HL-60 (cell line): ENCODE measurements around the gene ETV3L.

Source experiments
- DNase-seq, 2 experiments: peaks; one replicate each; pipeline ENCODE4 v3.0.0-alpha.2; 2010 to 2020; ENCODE audit warnings: low read depth in 1 of 2, low spot score in 1 of 2
- H3K27ac ChIP-seq: fragments of 250-450 bp; sonication (Bioruptor Pico); replicated peaks from 2 replicates; pipeline ENCODE4 v1.5.1; 2020; ENCODE audit warnings: mild to moderate bottlenecking, moderate library complexity
- H3K27me3 ChIP-seq: fragments of 250-450 bp; sonication (Bioruptor Pico); 2 replicates; pipeline ENCODE4 v1.5.1; 2021; ENCODE audit warnings: mild to moderate bottlenecking, moderate library complexity; ENCODE audit not compliant: insufficient read depth, poor library complexity, severe bottlenecking
- H3K4me3 ChIP-seq: replicated peaks from 2 replicates; pipeline ENCODE4 v1.5.1; 2011; ENCODE audit warnings: mild to moderate bottlenecking, control low read depth, low read length; ENCODE audit not compliant: insufficient read depth
- GABPA ChIP-seq: IDR thresholded peaks from 2 replicates; pipeline ENCODE4 v1.6.1; 2012; ENCODE audit warnings: low read depth
- POLR2AphosphoS5 ChIP-seq: IDR thresholded peaks from 2 replicates; pipeline ENCODE4 v1.6.1; 2012; ENCODE audit warnings: low read depth
- SPI1 ChIP-seq: IDR thresholded peaks from 2 replicates; pipeline ENCODE4 v1.6.1; 2012; ENCODE audit warnings: low read depth, mild to moderate bottlenecking, borderline replicate concordance
- TF ChIP-seq, protein P1 (sequence below): IDR thresholded peaks from one replicate; pipeline ENCODE4 v1.5.1; 2011; ENCODE audit warnings: low read length, control low read depth, inconsistent platforms; ENCODE audit not compliant: insufficient read depth
- TF ChIP-seq, protein P2 (sequence below): IDR thresholded peaks from 2 replicates; pipeline ENCODE4 v1.6.1; 2012; ENCODE audit warnings: low read depth; ENCODE audit not compliant: insufficient replicate concordance

ETV3L gene

DNA sequence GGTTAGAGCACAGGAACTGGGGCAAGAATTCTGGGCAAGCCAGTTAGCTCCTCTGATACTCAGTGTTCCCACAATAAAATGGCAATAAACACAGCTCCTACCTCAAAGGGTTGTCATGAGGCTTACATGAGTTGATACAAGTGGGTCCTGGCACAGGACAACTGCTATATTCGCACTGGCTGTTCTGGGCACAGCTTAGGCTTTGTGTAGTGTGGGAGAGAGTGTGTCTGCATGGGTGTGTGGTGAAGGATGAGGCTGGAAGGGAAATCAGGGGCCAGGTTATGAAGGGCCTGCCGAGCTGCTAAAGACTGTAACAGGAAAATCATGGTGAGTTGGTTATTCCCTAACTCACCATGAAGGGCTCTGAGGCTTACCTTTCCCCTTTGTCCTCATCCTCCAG is 19.8 kb upstream of the ETV3L start:
- Histone ChIP-seq H3K27ac (no peak overlapping the region), H3K4me3 (no peak overlapping the region), H3K27me3 (no peaks in the 10 kb centered on the region)
- no peak for DNase-seq
- TF ChIP-seq, protein P1, sequence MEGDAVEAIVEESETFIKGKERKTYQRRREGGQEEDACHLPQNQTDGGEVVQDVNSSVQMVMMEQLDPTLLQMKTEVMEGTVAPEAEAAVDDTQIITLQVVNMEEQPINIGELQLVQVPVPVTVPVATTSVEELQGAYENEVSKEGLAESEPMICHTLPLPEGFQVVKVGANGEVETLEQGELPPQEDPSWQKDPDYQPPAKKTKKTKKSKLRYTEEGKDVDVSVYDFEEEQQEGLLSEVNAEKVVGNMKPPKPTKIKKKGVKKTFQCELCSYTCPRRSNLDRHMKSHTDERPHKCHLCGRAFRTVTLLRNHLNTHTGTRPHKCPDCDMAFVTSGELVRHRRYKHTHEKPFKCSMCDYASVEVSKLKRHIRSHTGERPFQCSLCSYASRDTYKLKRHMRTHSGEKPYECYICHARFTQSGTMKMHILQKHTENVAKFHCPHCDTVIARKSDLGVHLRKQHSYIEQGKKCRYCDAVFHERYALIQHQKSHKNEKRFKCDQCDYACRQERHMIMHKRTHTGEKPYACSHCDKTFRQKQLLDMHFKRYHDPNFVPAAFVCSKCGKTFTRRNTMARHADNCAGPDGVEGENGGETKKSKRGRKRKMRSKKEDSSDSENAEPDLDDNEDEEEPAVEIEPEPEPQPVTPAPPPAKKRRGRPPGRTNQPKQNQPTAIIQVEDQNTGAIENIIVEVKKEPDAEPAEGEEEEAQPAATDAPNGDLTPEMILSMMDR: no peak
- TF ChIP-seq POLR2AphosphoS5 (no peak), SPI1 (no peak)
- TF ChIP-seq, protein P2, sequence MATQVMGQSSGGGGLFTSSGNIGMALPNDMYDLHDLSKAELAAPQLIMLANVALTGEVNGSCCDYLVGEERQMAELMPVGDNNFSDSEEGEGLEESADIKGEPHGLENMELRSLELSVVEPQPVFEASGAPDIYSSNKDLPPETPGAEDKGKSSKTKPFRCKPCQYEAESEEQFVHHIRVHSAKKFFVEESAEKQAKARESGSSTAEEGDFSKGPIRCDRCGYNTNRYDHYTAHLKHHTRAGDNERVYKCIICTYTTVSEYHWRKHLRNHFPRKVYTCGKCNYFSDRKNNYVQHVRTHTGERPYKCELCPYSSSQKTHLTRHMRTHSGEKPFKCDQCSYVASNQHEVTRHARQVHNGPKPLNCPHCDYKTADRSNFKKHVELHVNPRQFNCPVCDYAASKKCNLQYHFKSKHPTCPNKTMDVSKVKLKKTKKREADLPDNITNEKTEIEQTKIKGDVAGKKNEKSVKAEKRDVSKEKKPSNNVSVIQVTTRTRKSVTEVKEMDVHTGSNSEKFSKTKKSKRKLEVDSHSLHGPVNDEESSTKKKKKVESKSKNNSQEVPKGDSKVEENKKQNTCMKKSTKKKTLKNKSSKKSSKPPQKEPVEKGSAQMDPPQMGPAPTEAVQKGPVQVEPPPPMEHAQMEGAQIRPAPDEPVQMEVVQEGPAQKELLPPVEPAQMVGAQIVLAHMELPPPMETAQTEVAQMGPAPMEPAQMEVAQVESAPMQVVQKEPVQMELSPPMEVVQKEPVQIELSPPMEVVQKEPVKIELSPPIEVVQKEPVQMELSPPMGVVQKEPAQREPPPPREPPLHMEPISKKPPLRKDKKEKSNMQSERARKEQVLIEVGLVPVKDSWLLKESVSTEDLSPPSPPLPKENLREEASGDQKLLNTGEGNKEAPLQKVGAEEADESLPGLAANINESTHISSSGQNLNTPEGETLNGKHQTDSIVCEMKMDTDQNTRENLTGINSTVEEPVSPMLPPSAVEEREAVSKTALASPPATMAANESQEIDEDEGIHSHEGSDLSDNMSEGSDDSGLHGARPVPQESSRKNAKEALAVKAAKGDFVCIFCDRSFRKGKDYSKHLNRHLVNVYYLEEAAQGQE: no peak

DNA sequence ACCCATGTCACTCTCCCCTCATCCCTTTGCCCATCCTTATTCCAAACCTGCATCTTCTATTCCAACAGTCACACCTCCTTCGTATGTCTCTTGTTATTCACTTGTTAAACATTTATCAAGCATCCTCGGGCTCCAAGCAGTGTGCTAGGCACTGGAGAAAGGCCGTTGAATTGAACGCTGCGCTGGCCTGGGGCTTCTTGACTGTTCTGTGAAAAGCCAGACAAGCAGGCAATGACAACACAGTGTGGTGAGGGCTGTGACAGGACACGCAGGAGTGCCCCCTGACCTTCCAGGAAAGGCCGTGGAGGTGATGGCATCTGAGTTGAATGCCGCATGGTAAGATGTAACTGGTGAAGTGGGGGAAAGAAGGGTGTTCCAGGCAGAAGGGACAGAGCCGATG is 19.4 kb upstream of the ETV3L start:
- TF ChIP-seq, protein P1: no peak
- TF ChIP-seq, protein P2: no peak
- TF ChIP-seq SPI1 (no peak), POLR2AphosphoS5 (no peak)
- no peak for DNase-seq
- H3K27me3 ChIP-seq: no peaks in the 10 kb centered on the region
- no peak overlapping the region for H3K27ac ChIP-seq
- no peak overlapping the region for H3K4me3 ChIP-seq

DNA sequence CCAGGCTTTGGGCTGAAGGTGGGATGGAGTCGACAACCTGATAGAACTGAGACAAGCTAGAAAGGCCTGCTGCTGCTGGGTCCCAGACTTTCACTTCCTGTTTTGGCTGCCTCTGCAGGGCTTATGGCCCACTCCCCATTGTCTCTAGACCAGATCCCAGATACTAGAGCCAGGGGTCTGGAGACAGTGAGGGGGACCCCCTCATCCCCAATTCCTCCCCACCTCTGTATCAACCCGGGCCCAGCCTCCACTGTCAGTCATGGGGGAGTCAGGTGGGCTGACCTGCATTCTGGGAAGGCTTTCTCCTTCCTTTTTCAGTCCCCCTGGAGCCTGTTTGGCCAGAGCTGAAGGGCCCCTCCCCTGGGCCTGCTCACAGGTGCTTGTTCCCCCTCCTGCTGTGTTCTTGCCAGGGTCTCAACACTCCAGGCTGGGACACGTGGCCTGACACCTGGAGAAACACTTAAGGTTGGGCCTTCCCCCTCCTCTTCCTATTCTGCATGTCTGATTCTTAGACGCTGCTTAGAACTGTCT is 18.0 kb upstream of the ETV3L start:
- Histone ChIP-seq H3K27ac (no peak overlapping the region), H3K4me3 (no peak overlapping the region), H3K27me3 (no peaks in the 10 kb centered on the region)
- TF ChIP-seq, protein P1: no peak
- no peak for TF ChIP-seq GABPA
- TF ChIP-seq POLR2AphosphoS5: no peak
- TF ChIP-seq, protein P2: no peak
- TF ChIP-seq SPI1: peak; percentile 78
- DNase-seq: no peak
